HEK293 (cell line): ENCODE results near the gene CRTC1.

Experiments used
- MEIS1 ChIP-seq: sonication (generic); formaldehyde crosslinking; IDR thresholded peaks from 2 replicates; pipeline ENCODE4 v1.8.1; 2022; ENCODE audit warnings: missing genetic modification reagents, mild to moderate bottlenecking, borderline replicate concordance
- SCRT1 ChIP-seq: fragments of 450-650 bp; formaldehyde crosslinking; IDR thresholded peaks from 2 replicates; pipeline ENCODE4 v1.5.1; 2016; ENCODE audit warnings: missing biosample characterization, missing genetic modification characterization, borderline replicate concordance
- ZFP69B ChIP-seq: fragments of 450-650 bp; formaldehyde crosslinking; IDR thresholded peaks from 2 replicates; pipeline ENCODE4 v1.5.1; 2016; ENCODE audit warnings: missing biosample characterization, missing genetic modification characterization
- ZNF157 ChIP-seq: fragments of 450-650 bp; formaldehyde crosslinking; IDR thresholded peaks from 2 replicates; pipeline ENCODE4 v1.5.1; 2016; ENCODE audit warnings: missing biosample characterization, missing genetic modification characterization
- ZNF518A ChIP-seq: fragments of 450-650 bp; formaldehyde crosslinking; conservative IDR thresholded peaks from 2 replicates; pipeline ENCODE4 v1.5.1; 2016; ENCODE audit warnings: low read depth, missing biosample characterization, missing genetic modification characterization
- ZNF629 ChIP-seq: fragments of 450-650 bp; formaldehyde crosslinking; IDR thresholded peaks from 2 replicates; pipeline ENCODE4 v1.5.1; 2017; ENCODE audit warnings: missing biosample characterization, missing genetic modification characterization
- TF ChIP-seq, protein P1 (sequence below): fragments of 450-650 bp; formaldehyde crosslinking; IDR thresholded peaks from 2 replicates; pipeline ENCODE4 v1.5.1; 2016; ENCODE audit warnings: missing biosample characterization, missing genetic modification characterization, borderline replicate concordance
- TF ChIP-seq, protein P2 (sequence below): fragments of 450-650 bp; formaldehyde crosslinking; IDR thresholded peaks from 2 replicates; pipeline ENCODE4 v1.5.1; 2016; ENCODE audit warnings: missing biosample characterization, missing genetic modification characterization
- TF ChIP-seq, protein P3 (sequence below): fragments of 450-650 bp; formaldehyde crosslinking; IDR thresholded peaks from 2 replicates; pipeline ENCODE4 v1.5.1; 2016; ENCODE audit warnings: missing biosample characterization, missing genetic modification characterization, borderline replicate concordance

CRTC1 gene

DNA sequence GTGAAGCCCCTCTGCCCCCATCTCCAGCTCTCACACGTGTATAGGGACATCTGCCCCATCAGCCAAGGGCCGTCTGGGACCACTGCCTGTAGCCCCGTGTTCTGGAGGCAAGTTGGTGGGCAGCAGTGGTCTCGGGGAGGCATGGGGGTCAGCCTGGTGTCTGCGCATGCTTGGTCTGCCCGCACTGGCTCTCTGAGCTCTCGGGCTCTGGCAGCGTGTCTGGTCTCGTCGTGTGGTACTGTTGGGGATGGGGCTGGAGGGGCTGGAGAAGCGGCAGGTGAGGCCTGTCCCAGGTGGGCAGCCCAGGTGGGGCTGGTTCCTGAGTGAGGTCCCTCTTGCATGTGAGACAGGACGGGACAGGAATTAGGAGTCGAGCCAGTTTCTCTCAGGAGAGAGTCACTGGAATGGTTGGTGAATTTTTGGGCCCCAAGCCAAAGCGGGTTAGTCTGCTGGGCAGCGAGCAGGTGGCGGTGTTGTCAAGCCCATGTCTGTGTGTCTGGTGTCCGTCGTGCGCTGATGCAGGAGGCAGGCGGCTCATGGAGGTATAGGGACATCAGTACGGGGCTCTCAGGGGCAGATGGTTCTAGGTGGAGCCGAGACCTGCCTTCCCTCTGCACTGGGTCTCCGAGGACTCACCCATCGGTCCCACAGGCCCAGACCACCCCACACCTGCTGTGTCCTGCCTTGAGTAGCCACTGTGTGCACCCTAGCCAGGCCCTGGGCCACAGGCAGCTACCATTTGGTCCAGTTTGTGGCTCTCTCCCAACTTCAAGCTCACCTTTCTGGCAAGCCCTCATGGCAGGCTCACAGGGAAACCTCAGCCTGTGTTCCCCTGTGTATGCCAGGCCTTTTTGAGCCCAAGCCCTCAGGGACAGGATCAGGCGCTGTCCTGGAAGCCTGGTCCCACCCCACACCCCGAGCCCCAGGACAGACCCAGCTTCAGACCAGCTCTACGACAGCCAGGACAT, 89.4 kb downstream of the CRTC1 start (continued):
- TF ChIP-seq, protein P1, sequence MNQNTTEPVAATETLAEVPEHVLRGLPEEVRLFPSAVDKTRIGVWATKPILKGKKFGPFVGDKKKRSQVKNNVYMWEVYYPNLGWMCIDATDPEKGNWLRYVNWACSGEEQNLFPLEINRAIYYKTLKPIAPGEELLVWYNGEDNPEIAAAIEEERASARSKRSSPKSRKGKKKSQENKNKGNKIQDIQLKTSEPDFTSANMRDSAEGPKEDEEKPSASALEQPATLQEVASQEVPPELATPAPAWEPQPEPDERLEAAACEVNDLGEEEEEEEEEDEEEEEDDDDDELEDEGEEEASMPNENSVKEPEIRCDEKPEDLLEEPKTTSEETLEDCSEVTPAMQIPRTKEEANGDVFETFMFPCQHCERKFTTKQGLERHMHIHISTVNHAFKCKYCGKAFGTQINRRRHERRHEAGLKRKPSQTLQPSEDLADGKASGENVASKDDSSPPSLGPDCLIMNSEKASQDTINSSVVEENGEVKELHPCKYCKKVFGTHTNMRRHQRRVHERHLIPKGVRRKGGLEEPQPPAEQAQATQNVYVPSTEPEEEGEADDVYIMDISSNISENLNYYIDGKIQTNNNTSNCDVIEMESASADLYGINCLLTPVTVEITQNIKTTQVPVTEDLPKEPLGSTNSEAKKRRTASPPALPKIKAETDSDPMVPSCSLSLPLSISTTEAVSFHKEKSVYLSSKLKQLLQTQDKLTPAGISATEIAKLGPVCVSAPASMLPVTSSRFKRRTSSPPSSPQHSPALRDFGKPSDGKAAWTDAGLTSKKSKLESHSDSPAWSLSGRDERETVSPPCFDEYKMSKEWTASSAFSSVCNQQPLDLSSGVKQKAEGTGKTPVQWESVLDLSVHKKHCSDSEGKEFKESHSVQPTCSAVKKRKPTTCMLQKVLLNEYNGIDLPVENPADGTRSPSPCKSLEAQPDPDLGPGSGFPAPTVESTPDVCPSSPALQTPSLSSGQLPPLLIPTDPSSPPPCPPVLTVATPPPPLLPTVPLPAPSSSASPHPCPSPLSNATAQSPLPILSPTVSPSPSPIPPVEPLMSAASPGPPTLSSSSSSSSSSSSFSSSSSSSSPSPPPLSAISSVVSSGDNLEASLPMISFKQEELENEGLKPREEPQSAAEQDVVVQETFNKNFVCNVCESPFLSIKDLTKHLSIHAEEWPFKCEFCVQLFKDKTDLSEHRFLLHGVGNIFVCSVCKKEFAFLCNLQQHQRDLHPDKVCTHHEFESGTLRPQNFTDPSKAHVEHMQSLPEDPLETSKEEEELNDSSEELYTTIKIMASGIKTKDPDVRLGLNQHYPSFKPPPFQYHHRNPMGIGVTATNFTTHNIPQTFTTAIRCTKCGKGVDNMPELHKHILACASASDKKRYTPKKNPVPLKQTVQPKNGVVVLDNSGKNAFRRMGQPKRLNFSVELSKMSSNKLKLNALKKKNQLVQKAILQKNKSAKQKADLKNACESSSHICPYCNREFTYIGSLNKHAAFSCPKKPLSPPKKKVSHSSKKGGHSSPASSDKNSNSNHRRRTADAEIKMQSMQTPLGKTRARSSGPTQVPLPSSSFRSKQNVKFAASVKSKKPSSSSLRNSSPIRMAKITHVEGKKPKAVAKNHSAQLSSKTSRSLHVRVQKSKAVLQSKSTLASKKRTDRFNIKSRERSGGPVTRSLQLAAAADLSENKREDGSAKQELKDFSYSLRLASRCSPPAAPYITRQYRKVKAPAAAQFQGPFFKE (tag by site-specific recombination): no peak
- TF ChIP-seq ZNF157 (tag by site-specific recombination): no peak
- TF ChIP-seq, protein P2, sequence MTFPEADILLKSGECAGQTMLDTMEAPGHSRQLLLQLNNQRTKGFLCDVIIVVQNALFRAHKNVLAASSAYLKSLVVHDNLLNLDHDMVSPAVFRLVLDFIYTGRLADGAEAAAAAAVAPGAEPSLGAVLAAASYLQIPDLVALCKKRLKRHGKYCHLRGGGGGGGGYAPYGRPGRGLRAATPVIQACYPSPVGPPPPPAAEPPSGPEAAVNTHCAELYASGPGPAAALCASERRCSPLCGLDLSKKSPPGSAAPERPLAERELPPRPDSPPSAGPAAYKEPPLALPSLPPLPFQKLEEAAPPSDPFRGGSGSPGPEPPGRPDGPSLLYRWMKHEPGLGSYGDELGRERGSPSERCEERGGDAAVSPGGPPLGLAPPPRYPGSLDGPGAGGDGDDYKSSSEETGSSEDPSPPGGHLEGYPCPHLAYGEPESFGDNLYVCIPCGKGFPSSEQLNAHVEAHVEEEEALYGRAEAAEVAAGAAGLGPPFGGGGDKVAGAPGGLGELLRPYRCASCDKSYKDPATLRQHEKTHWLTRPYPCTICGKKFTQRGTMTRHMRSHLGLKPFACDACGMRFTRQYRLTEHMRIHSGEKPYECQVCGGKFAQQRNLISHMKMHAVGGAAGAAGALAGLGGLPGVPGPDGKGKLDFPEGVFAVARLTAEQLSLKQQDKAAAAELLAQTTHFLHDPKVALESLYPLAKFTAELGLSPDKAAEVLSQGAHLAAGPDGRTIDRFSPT (tag by site-specific recombination): no peak
- TF ChIP-seq ZNF629 (tag by site-specific recombination): no peak
- TF ChIP-seq, protein P3, sequence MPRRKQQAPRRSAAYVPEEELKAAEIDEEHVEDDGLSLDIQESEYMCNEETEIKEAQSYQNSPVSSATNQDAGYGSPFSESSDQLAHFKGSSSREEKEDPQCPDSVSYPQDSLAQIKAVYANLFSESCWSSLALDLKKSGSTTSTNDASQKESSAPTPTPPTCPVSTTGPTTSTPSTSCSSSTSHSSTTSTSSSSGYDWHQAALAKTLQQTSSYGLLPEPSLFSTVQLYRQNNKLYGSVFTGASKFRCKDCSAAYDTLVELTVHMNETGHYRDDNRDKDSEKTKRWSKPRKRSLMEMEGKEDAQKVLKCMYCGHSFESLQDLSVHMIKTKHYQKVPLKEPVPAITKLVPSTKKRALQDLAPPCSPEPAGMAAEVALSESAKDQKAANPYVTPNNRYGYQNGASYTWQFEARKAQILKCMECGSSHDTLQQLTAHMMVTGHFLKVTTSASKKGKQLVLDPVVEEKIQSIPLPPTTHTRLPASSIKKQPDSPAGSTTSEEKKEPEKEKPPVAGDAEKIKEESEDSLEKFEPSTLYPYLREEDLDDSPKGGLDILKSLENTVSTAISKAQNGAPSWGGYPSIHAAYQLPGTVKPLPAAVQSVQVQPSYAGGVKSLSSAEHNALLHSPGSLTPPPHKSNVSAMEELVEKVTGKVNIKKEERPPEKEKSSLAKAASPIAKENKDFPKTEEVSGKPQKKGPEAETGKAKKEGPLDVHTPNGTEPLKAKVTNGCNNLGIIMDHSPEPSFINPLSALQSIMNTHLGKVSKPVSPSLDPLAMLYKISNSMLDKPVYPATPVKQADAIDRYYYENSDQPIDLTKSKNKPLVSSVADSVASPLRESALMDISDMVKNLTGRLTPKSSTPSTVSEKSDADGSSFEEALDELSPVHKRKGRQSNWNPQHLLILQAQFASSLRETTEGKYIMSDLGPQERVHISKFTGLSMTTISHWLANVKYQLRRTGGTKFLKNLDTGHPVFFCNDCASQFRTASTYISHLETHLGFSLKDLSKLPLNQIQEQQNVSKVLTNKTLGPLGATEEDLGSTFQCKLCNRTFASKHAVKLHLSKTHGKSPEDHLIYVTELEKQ: no peak
- TF ChIP-seq ZFP69B (tag by site-specific recombination): no peak
- TF ChIP-seq SCRT1 (tag by site-specific recombination): no peak
- no peak for TF ChIP-seq ZNF518A (tag by site-specific recombination)
- TF ChIP-seq MEIS1: no peak
